ENCODE measurements around the gene SCCPDH.

Gene SCCPDH

DNA sequence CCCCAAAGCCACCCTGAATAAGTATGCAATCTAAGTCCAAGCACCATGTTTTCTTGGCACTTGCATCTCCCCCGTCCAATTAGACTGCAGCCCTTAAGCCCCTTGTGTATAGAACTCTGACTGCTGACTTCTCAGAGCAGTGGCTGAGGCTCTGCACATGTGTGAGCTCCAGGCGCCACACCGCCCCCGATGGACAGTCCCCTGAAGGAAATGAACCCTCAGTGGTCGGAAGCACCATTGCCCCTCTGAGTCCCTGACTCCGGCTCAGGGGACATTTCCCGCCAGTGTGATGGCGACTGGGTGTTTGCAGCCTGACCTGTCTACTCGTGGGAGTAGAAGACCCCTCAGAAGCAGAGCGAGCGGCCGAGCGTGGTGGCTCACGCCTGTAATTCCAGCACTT lies 37.2 kb upstream of the SCCPDH start:
- Histone ChIP-seq H3K4me3 (ENCODE audit: low read depth, low read length) (no peak overlapping the region), H3K79me1 (ENCODE audit: low read length) (peaks cover 9% of the 10 kb centered on the region), H3K4ac (ENCODE audit: low read depth, low read length) (no peak overlapping the region), H4K8ac (ENCODE audit: low read depth, low read length) (no peak overlapping the region), H3K27ac (ENCODE audit: low read depth, low read length) (no peak overlapping the region), H3K4me1 (ENCODE audit: control insufficient read depth in 1 of 2, insufficient read depth in 2 of 2, low read length in 2 of 2) (peaks cover 9% of the 10 kb centered on the region in 2 experiments), H4K12ac (ENCODE audit: low read depth, low read length) (no peak overlapping the region), H3K9me3 (ENCODE audit: insufficient read depth, low read depth, low read length) (no peaks in the 10 kb centered on the region), H2AFZ (ENCODE audit: insufficient read depth, low read length, poor library complexity) (no peak overlapping the region), H3K14ac (ENCODE audit: low read length) (no peak overlapping the region), H3K23ac (ENCODE audit: low read length) (no peak overlapping the region), H2BK12ac (ENCODE audit: low read length) (peak overlapping the region; percentile 38), H3K79me2 (ENCODE audit: control insufficient read depth, insufficient read depth, low read length, poor library complexity) (no peaks in the 10 kb centered on the region), H2BK120ac (ENCODE audit: insufficient read depth, low read length, poor library complexity) (no peak overlapping the region), H3K9ac (ENCODE audit: low read length) (no peak overlapping the region), H3K36me3 (ENCODE audit: control insufficient read depth in 1 of 2, insufficient read depth in 2 of 2, low read length in 2 of 2) (no peaks in the 10 kb centered on the region), H4K91ac (ENCODE audit: low read depth, low read length) (no peak overlapping the region), H2BK5ac (ENCODE audit: low read depth, low read length, poor library complexity) (no peak overlapping the region), H3K18ac (ENCODE audit: low read length) (no peak overlapping the region), H3K27me3 (ENCODE audit: insufficient read depth, low read length) (no peaks in the 10 kb centered on the region), H3K4me2 (ENCODE audit: low read length) (no peak overlapping the region), H2AK5ac (ENCODE audit: low read length) (no peak overlapping the region)
- no peak for DNase-seq
- no CpG with 5 or more reads among the region's 14 CpGs for WGBS (ENCODE audit: extremely low coverage, insufficient coverage, insufficient read length)

DNA sequence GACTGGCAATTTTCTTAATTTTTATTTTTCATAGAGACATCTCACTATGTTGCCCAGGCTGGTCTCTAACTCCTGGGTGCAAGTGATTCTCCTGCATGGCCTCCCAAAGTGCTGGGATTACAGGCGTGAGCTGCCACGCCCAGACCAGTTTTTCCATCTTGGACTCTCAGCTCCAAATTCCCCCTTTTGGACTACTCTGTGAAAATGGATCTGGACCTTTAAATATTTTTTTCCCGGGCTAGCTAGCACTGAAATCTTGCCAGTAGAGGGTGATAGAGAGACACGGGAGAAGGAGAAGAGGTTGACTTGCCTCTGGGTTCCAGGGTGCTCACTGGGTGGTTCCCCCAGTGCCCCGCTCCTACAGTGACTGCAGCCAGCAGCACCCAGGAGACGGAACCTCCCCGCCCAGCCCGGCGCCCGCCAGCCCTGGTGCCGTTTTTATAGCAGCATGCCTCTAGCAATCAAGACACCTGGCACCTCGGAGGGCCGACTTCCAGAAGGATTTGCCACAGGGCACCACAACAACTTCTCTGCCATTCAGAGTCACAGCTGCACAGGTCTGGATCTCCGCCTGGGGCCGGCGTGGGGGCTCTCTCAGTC lies 34.7 kb upstream of the SCCPDH start:
- Histone ChIP-seq H4K8ac (ENCODE audit: low read depth, low read length) (peak overlapping the region; percentile 48), H3K9ac (ENCODE audit: low read length) (no peak overlapping the region), H2BK12ac (ENCODE audit: low read length) (no peak overlapping the region), H3K9me3 (ENCODE audit: insufficient read depth, low read depth, low read length) (peaks cover 2% of the 10 kb centered on the region), H3K79me2 (ENCODE audit: control insufficient read depth, insufficient read depth, low read length, poor library complexity) (no peaks in the 10 kb centered on the region), H2AFZ (ENCODE audit: insufficient read depth, low read length, poor library complexity) (peak overlapping the region; percentile 75), H3K14ac (ENCODE audit: low read length) (no peak overlapping the region), H3K4me2 (ENCODE audit: low read length) (peak overlapping the region; percentile 9), H3K36me3 (ENCODE audit: control insufficient read depth in 1 of 2, insufficient read depth in 2 of 2, low read length in 2 of 2) (no peaks in the 10 kb centered on the region), H3K27ac (ENCODE audit: low read depth, low read length) (no peak overlapping the region), H2AK5ac (ENCODE audit: low read length) (no peak overlapping the region), H3K4me3 (ENCODE audit: low read depth, low read length) (no peak overlapping the region), H3K23ac (ENCODE audit: low read length) (no peak overlapping the region), H3K4me1 (ENCODE audit: control insufficient read depth in 1 of 2, insufficient read depth in 2 of 2, low read length in 2 of 2) (no peaks in the 10 kb centered on the region), H3K4ac (ENCODE audit: low read depth, low read length) (no peak overlapping the region), H2BK5ac (ENCODE audit: low read depth, low read length, poor library complexity) (no peak overlapping the region), H3K18ac (ENCODE audit: low read length) (peak overlapping the region; percentile 19), H3K27me3 (ENCODE audit: insufficient read depth, low read length) (no peaks in the 10 kb centered on the region), H3K79me1 (ENCODE audit: low read length) (no peaks in the 10 kb centered on the region), H2BK120ac (ENCODE audit: insufficient read depth, low read length, poor library complexity) (no peak overlapping the region), H4K91ac (ENCODE audit: low read depth, low read length) (no peak overlapping the region), H4K12ac (ENCODE audit: low read depth, low read length) (peak overlapping the region; percentile 21)
- DNase-seq = peak; percentile 54 to 84
- no CpG with 5 or more reads among the region's 16 CpGs for WGBS (ENCODE audit: extremely low coverage, insufficient coverage, insufficient read length)

- H3K79me1 ChIP-seq (ENCODE audit: low read length) = no peaks in the 10 kb centered on the region
- H3K9ac ChIP-seq (ENCODE audit: low read length) = no peak overlapping the region
- no peak overlapping the region for H3K23ac ChIP-seq (ENCODE audit: low read length)
- H3K14ac ChIP-seq (ENCODE audit: low read length) = no peak overlapping the region
- no peak overlapping the region for H3K18ac ChIP-seq (ENCODE audit: low read length)
- H3K4ac ChIP-seq (ENCODE audit: low read depth, low read length) = no peak overlapping the region
- no peak overlapping the region for H2AK5ac ChIP-seq (ENCODE audit: low read length)
- H2AFZ ChIP-seq (ENCODE audit: insufficient read depth, low read length, poor library complexity) = no peak overlapping the region
- no peak overlapping the region for H2BK12ac ChIP-seq (ENCODE audit: low read length)
- H3K27me3 ChIP-seq (ENCODE audit: insufficient read depth, low read length) = no peaks in the 10 kb centered on the region
- H3K36me3 ChIP-seq (ENCODE audit: control insufficient read depth in 1 of 2, insufficient read depth in 2 of 2, low read length in 2 of 2) = peaks cover 0 to 2% of the 10 kb centered on the region in 2 experiments
- no peak for DNase-seq
- no peaks in the 10 kb centered on the region for H3K79me2 ChIP-seq (ENCODE audit: control insufficient read depth, insufficient read depth, low read length, poor library complexity)
- no peak overlapping the region for H2BK5ac ChIP-seq (ENCODE audit: low read depth, low read length, poor library complexity)
- no peak overlapping the region for H4K12ac ChIP-seq (ENCODE audit: low read depth, low read length)
- H3K4me1 ChIP-seq (ENCODE audit: control insufficient read depth in 1 of 2, insufficient read depth in 2 of 2, low read length in 2 of 2) = no peaks in the 10 kb centered on the region
- H3K27ac ChIP-seq (ENCODE audit: low read depth, low read length) = no peak overlapping the region
- H2BK120ac ChIP-seq (ENCODE audit: insufficient read depth, low read length, poor library complexity) = no peak overlapping the region
- H4K91ac ChIP-seq (ENCODE audit: low read depth, low read length) = no peak overlapping the region
- H3K4me3 ChIP-seq (ENCODE audit: low read depth, low read length) = no peak overlapping the region
- no peak overlapping the region for H4K8ac ChIP-seq (ENCODE audit: low read depth, low read length)
- no CpG with 5 or more reads among the region's 12 CpGs for WGBS (ENCODE audit: extremely low coverage, insufficient coverage, insufficient read length)
- peaks cover 4% of the 10 kb centered on the region for H3K9me3 ChIP-seq (ENCODE audit: insufficient read depth, low read depth, low read length)
- H3K4me2 ChIP-seq (ENCODE audit: low read length) = no peak overlapping the region
Measured at GRCh38 chr1:246690100-246690499, 34.1 kb upstream of the SCCPDH start.

GRCh38 chr1:246691622-246692495 lies 32.4 kb upstream of the SCCPDH start:
- no CpG with 5 or more reads among the region's 15 CpGs for WGBS (ENCODE audit: extremely low coverage, insufficient coverage, insufficient read length)
- H3K27me3 ChIP-seq (ENCODE audit: insufficient read depth, low read length) = no peaks in the 10 kb centered on the region
- H3K79me2 ChIP-seq (ENCODE audit: control insufficient read depth, insufficient read depth, low read length, poor library complexity) = no peaks in the 10 kb centered on the region
- no peak overlapping the region for H2BK12ac ChIP-seq (ENCODE audit: low read length)
- no peak overlapping the region for H3K23ac ChIP-seq (ENCODE audit: low read length)
- no peak overlapping the region for H2BK5ac ChIP-seq (ENCODE audit: low read depth, low read length, poor library complexity)
- H3K27ac ChIP-seq (ENCODE audit: low read depth, low read length) = no peak overlapping the region
- H3K4me1 ChIP-seq (ENCODE audit: control insufficient read depth in 1 of 2, insufficient read depth in 2 of 2, low read length in 2 of 2) = no peaks in the 10 kb centered on the region
- no peak overlapping the region for H3K4me2 ChIP-seq (ENCODE audit: low read length)
- H4K8ac ChIP-seq (ENCODE audit: low read depth, low read length) = no peak overlapping the region
- no peak overlapping the region for H3K4ac ChIP-seq (ENCODE audit: low read depth, low read length)
- H4K91ac ChIP-seq (ENCODE audit: low read depth, low read length) = no peak overlapping the region
- no peak overlapping the region for H3K14ac ChIP-seq (ENCODE audit: low read length)
- peak in 1 of 2 donors; percentile 25 for DNase-seq
- H2BK120ac ChIP-seq (ENCODE audit: insufficient read depth, low read length, poor library complexity) = no peak overlapping the region
- peaks cover 7% of the 10 kb centered on the region for H3K9me3 ChIP-seq (ENCODE audit: insufficient read depth, low read depth, low read length)
- H2AFZ ChIP-seq (ENCODE audit: insufficient read depth, low read length, poor library complexity) = no peak overlapping the region
- peaks cover 2% of the 10 kb centered on the region for H3K79me1 ChIP-seq (ENCODE audit: low read length)
- H2AK5ac ChIP-seq (ENCODE audit: low read length) = no peak overlapping the region
- no peak overlapping the region for H3K18ac ChIP-seq (ENCODE audit: low read length)
- H4K12ac ChIP-seq (ENCODE audit: low read depth, low read length) = no peak overlapping the region
- no peak overlapping the region for H3K4me3 ChIP-seq (ENCODE audit: low read depth, low read length)
- peaks cover 0 to 2% of the 10 kb centered on the region in 2 experiments for H3K36me3 ChIP-seq (ENCODE audit: control insufficient read depth in 1 of 2, insufficient read depth in 2 of 2, low read length in 2 of 2)
- no peak overlapping the region for H3K9ac ChIP-seq (ENCODE audit: low read length)

Data from trophoblast cell (in vitro differentiated cells and primary cell).